Measurements from ENCODE around the gene MYO3B.
"Not testable (repeated sequence)": the region's sequence is repeated elsewhere in the genome, so short reads cannot be mapped to it uniquely, and the experiment has no call there.

The MYO3B gene

GRCh38 chr2:170434900-170435621 is 257.1 kb downstream of the MYO3B start:
- DNase-seq: no peak

- DNase-seq: no peak
Measured at GRCh38 chr2:170436077-170436943, 258.4 kb downstream of the MYO3B start.

GRCh38 chr2:170446078-170446477 is 268.1 kb downstream of the MYO3B start:
- no peak for DNase-seq

GRCh38 chr2:170449034-170449433 is 271.1 kb downstream of the MYO3B start:
- DNase-seq: no peak

GRCh38 chr2:170454471-170455372 is 276.8 kb downstream of the MYO3B start:
- peak; percentile 38 for DNase-seq

GRCh38 chr2:170455617-170456426 is 277.9 kb downstream of the MYO3B start:
- peak; percentile 80 for DNase-seq

GRCh38 chr2:170456914-170457313 is 279.0 kb downstream of the MYO3B start:
- DNase-seq: peak; percentile 49

GRCh38 chr2:170457742-170458141 is 279.8 kb downstream of the MYO3B start:
- no peak for DNase-seq

- DNase-seq: peak; percentile 51
Measured at GRCh38 chr2:170461889-170462288, 283.9 kb downstream of the MYO3B start.

GRCh38 chr2:170462433-170463205 is 284.7 kb downstream of the MYO3B start:
- DNase-seq: no peak

- DNase-seq: no peak
Measured at GRCh38 chr2:170463206-170463537, 285.2 kb downstream of the MYO3B start.

GRCh38 chr2:170464268-170464667 is 286.3 kb downstream of the MYO3B start:
- no peak for DNase-seq

GRCh38 chr2:170465241-170465640 is 287.3 kb downstream of the MYO3B start:
- no peak for DNase-seq

GRCh38 chr2:170466632-170467031 is 288.7 kb downstream of the MYO3B start:
- DNase-seq: no peak

GRCh38 chr2:170467568-170468422 is 289.8 kb downstream of the MYO3B start:
- DNase-seq: peak; percentile 44

GRCh38 chr2:170468557-170468956 is 290.6 kb downstream of the MYO3B start:
- DNase-seq: peak; percentile 29

- not testable (repeated sequence) for DNase-seq
Measured at GRCh38 chr2:170472498-170472897, 294.6 kb downstream of the MYO3B start.

- DNase-seq: no peak
Measured at GRCh38 chr2:170475878-170476277, 297.9 kb downstream of the MYO3B start.

GRCh38 chr2:170477630-170478029 is 299.7 kb downstream of the MYO3B start:
- no peak for DNase-seq

GRCh38 chr2:170481201-170481600 is 303.3 kb downstream of the MYO3B start:
- DNase-seq: no peak

All from DMS53 (cell line).